G401 (cell line): Measurements from ENCODE around the gene DHCR24. TPM values are rescaled to one million over a fixed set of nuclear protein-coding genes. Genes with fewer than 3 reads are reported as not detected.
"Not testable (repeated sequence)": the region's sequence is repeated elsewhere in the genome, so short reads cannot be mapped to it uniquely, and the experiment has no call there.

Experiments used
- DNase-seq: peaks from one replicate; pipeline ENCODE4 v3.0.0-alpha.2; 2015; ENCODE audit warnings: low spot score
- in situ Hi-C: cut with HindIII; loops from 2 replicates; pipeline ENCODE4 v1.10.0; 2016; ENCODE audit warnings: low sequenced_read_pairs, mixed read lengths
- total RNA-seq: library from RNA; depleted of rRNA; stranded (reverse); fragments of >200 nt; shearing (Covaris generic); gene quantifications from 2 replicates; pipeline ENCODE4 v1.2.3, GENCODE V29; 2014; rRNA removed

Gene DHCR24, protein sequence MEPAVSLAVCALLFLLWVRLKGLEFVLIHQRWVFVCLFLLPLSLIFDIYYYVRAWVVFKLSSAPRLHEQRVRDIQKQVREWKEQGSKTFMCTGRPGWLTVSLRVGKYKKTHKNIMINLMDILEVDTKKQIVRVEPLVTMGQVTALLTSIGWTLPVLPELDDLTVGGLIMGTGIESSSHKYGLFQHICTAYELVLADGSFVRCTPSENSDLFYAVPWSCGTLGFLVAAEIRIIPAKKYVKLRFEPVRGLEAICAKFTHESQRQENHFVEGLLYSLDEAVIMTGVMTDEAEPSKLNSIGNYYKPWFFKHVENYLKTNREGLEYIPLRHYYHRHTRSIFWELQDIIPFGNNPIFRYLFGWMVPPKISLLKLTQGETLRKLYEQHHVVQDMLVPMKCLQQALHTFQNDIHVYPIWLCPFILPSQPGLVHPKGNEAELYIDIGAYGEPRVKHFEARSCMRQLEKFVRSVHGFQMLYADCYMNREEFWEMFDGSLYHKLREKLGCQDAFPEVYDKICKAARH
- 77.8 and 101 TPM in 2 replicates for total RNA-seq

DNA sequence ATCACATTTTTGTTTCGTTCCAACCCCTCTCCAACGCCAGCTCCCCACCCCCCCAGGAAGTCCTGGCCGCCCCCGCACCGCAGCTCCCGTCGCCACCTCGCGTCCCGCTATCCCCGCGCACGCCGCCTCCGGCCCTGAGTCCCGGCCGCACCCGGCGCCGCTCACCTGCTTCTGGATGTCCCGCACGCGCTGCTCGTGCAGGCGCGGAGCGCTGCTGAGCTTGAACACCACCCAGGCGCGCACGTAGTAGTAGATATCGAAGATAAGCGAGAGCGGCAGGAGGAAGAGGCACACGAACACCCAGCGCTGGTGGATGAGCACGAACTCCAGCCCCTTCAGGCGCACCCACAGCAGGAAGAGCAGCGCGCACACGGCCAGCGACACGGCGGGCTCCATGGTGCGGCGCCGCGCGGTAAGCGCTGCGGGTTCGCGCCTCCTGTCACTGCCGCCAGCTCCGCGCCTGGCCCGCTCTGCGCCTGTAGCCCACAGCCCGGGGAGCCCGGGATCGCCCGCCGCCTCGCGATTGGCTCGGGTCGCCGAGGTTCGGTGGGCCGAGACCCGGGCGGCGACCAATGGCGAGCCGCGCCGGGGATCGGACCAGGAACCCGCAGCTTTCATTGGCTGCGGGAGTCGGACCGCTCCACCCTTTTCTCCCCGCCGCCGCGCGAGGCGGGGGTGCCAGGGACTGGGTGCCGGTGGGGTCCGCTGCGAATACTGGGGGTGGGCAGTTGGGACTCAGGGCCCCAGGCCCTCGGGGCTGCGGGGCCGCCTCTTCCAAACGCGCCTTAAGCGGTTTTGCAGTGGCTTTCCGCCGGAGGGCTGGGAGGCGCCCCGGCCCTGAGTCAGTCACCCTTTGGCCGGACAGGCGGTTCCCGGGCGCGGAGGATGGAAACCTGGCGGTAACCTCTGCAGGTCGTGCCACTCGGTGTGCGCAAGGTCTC is at the start of gene DHCR24:
Gene DHCR24 (minus strand): TSS at position 472 of the 941 bp plus-strand sequence. CDS start 76 bp downstream, at position 396.
- in situ Hi-C loops: no loop called here
- peak; percentile 94 for DNase-seq

DNA sequence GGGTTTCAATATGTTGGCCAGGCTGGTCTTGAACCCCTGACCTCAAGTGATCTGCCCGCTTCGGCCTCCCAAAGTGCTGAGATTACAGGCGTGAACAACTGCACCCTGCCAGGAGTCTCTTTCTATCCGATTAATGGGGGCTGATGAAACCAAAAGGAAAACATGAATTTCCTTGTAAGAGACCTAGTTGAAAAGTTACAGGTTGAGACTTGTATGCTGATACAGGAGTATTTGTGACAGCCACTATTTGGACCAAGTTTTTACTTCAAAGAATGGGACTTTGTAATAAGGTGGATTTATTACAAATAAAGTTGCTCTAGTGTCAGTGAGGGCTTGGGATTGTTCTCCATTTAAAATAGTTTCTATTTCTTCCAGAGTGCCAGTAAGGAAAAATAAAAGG is 49.8 kb upstream of the DHCR24 start:
- no peak for DNase-seq
- in situ Hi-C loops: no loop called here

DNA sequence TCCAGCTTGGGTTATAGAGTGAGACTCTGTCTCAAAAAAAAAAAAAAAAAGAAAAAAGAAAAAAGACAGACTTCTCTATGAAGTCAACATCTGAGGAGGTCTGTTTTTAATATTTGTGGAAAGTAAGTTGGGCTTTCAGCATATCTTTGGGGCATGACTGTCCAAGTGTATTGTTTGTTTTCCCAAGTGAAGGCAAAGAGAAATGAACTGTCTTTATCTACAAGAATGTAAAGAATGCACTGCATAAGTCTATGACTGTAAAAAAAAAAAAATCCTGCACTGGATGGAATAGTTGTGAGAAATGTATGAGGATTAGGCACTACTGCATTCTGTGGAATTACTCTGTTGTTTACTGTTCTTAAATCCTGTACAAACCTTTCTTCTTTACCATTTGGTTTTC is 47.9 kb upstream of the DHCR24 start:
- in situ Hi-C loops: no loop called here
- DNase-seq: no peak

DNA sequence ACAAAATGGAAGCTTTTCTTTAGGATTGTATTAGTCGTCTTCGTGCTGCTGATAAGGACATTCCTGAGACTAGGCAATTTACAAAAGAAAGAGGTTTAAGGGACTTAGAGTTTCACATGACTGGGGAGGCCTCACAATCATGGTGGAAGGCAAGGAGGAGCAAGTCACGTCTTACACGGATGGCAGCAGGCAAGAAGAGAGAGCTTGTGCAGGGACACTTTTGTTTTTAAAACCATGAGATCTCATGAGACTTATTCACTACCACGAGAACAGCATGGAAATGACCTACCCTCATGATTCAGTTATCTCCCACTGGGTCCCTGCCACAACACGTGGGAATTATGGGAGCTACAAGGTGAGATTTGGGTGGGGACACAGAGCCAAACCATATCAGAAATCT is 47.1 kb upstream of the DHCR24 start:
- in situ Hi-C loops, DNase-seq: not testable (repeated sequence)

DNA sequence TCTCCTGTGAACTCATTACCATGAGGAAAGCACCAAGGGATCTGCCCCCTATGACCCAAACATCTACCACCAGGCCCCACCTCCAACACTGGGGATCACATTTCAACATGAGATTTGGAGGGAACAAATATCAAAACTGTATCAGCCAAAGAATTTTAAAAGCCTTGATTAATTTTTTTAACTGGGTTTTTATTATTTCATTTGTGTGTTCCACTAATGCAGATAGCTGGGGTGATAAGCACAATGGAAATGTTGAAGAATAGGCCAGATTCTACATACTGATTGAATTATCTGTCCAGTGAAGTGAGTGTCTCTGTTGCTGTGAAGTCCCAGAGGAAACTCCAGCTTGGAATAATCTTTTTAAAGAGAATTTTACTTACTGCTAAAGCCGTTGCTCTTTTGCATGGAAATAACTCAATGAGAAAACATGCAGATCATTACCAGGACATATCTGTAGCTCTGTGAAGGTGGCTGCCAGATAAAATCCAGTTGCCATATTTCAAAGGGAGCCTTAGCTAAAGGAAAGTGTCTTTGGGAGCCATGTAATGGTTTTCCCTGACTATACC is 44.4 kb upstream of the DHCR24 start:
- in situ Hi-C loops: no loop called here
- DNase-seq: no peak

DNA sequence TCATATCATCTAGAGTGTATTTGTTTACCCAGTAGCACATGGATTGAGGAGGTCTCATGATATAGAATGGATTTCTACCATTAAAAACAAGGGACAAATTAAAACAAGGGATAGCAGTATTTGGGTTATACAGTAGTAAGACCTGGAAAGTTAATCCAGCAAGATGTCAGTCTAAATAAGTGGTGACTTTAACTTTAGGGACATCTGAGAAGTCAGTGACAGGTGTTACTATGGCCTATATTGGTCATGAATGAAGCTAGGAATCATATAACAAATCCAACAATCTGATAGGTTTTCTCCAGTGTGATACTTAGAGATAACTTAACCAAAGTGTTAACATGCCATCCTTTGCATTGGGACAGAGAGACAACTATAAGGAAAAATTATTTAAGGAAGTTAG is 42.7 kb upstream of the DHCR24 start:
- in situ Hi-C loops: no loop called here
- DNase-seq: no peak

DNA sequence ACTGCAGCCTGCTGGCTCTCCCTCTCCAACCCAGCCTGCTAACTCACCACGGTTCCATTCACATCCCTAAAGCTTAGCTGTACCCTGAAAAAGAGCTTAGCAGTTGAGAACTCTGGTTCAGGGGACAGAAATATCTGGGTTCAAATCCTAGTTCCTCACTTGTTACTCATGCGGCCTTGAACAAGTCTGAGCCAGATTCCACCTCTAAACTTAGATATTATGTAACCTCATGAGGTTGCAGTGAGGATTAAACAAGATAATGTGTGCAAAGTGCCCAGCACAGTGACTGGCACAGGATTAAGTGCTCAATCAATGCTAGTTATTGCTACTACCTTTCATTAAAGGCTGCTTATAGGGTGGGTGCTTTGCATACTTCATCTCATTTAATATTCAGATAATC is 41.3 kb upstream of the DHCR24 start:
- in situ Hi-C loops: no loop called here
- no peak for DNase-seq

DNA sequence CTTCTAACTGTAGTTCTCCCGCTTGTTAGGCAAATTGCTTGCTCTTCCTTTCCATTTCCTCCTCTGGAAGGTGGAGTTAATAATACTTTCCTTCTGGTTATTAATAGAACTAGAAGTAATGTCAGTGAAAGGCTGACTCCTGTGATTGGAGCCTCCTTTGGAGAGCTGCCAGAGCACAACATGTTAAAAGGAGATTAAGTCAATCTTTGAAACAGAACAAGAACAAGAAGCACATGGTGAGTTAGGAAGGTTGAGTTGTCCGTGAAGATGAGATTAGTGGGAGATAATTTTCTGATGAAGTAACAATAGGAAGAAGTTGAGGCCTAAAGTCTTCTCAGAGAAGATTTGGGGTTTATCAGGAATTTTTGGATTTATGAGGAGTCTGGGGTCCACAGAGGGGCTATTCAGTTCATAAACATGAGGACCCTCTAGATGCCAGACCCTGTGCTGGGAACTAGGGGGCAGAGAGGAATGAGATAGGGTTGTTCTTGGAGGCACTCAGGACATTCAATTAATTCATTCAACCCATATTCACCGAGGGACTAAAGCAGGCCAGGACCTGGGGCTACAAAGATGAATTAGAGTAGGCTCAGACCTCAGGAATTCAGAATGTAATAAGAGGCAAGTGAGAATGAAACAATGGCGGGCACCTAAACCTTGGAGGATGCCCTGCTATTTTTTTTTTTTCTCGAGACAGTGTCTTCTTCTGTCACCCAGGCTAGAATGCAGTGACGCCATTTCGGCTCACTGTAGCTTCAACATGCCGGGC is 40.7 kb upstream of the DHCR24 start:
- DNase-seq: no peak
- in situ Hi-C loops: no loop called here

DNA sequence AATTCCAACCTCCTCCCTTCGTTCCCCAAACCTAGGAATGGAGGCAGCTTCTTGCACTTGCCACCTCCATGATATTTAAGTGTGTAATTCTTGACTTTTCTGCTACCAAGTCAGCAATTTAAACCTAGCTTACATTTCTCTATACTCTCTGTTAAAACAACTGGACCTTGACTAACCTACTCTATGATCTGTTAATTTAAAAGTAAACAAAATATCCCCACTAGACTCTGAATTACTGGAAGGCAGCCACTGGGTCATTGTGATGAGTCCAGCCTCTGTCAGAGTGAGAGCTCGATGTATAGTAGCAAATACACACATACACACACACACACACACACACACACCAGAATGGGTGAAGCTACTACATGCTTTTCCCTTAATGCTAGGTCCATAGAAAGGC is 40.0 kb upstream of the DHCR24 start:
- no peak for DNase-seq
- in situ Hi-C loops: no loop called here

DNA sequence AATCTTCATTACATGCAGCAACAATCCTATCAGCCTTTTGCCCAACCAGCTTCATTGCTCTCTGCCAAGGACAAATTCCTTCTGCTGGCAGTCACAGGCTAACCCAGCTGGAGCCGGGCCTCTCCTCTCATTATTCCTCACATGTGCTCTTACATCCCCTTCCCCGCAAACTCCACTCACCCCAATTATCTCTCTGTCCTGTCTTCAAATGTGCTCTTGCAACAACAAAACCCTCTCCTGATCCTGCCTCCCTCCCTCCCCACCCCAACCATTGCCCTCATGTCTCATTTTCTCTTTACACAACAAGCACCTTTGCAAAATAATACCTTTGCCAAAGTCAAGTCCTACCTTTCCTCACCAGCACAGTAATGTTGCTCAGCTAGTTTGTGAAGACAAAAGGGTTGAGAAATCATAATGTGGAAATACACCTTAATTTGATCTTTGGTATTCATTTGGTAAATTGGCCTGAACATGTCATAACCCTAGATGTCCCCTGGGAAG is 36.0 kb upstream of the DHCR24 start:
- no peak for DNase-seq
- in situ Hi-C loops: no loop called here

DNA sequence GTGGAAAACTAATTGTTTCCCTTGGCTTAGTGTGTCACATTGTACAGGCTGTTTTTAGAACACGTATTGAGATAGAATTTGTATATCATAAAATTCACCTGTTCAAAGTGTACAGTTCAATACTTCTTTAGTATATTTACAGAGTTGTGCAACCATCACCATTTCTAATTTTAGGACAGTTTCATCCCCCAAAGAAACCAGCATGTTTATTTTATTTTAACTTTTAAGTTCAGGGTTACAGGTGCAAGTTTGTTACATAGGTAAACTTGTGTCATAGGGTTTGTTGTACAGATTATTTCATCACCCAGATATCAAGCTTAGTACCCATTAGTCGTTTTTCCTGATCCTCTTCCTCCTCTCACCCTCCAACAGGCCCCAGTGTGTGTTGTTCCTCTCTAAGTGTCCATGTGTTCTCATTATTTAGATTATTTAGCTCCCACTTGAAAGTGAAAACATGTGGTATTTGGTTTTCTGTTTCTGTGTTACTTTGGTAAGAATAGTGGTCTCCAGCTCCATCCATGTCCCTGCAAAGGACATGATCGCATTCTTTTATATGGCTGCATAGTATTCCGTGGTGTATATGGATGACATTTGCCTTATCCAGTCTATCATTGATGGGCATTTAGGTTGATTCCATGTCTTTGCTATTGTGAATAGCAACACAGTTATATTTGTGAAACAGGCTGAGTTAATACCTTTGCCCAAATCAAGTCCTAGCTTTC is 35.2 kb upstream of the DHCR24 start:
- DNase-seq: no peak
- in situ Hi-C loops: no loop called here

DNA sequence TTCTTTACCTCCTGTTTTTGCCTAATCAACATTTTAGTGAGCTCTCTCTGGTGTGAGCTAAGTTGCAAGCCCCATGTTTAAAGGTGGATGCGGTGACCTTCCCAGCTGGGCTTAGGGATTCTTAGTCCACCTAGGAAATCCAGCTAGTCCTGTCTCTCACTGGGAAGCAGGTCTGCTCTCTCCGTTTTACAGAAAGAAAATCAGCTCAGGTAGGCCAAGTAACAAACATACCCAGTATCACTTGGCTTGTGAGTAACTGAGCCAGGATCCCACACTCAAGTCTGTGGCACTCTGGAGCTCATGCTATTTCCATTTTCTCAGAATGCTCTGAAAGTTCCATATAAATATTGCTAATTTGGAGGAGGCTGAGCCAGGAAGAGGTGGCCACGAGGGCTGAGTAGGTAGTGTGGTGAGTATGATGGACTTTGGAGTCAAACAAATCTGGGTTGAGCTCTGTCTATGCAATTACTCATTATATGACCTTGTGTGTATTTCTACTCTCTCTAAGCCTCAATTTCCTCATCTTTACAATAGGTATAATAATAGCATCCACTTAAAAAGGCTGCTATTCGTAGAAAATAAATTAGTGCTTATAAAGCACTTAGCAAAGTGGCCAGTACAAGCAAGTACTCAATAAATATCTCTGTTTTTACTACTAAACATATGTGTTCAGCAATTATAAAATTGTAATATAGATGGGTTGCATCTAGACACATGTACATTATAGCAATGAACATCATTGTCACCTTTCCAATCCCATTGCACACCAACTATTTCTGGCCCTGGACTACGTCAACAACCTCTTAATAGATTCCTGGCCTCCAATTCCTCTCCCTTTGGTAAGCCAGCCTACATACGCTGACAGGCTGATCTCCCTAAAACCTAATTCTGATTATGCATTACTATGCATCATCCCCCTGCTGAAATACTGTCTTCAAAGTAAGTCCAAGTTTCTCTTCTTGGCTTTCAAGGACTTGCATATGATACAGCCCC is 32.7 kb upstream of the DHCR24 start:
- in situ Hi-C loops: no loop called here
- DNase-seq: no peak

DNA sequence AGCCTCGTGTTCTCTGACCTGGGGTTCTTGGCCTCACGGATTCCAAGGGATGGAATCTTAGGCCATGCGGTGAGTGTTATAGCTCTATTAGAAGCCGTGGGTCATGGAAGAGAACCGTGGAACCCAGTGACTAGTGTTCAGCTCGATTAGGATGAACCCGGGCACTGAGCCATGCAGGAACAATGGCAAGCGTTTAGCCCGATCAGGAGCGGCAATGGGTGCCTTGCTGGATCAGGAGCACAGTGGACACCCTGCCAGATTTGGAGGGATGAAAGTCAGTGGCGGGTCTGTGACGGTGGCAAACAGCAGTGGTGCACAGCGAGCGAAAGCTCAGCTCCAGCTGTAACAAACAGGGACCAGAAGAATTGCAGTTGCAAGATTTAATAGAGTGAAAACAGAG is 24.1 kb upstream of the DHCR24 start:
- in situ Hi-C loops, DNase-seq: not testable (repeated sequence)

DNA sequence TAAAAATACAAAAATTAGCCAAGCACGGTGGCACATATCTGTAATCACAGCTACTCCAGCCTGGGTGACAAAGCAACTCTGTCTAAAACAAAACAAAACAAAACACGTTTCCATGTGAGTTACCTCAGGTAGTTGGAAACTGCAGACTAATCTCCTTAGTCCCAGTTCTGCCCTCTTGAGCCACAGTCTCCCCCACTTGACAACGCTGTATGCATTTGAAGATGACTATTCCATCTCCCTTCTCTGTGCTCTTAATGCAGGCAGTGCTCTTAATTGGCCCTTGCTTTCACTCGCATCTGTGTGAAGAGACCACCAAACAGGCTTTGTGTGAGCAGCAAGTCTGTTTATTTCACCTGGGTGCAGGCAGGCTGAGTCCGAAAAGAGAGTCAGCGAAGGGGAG is 19.6 kb upstream of the DHCR24 start:
- no peak for DNase-seq
- in situ Hi-C loops: no loop called here

DNA sequence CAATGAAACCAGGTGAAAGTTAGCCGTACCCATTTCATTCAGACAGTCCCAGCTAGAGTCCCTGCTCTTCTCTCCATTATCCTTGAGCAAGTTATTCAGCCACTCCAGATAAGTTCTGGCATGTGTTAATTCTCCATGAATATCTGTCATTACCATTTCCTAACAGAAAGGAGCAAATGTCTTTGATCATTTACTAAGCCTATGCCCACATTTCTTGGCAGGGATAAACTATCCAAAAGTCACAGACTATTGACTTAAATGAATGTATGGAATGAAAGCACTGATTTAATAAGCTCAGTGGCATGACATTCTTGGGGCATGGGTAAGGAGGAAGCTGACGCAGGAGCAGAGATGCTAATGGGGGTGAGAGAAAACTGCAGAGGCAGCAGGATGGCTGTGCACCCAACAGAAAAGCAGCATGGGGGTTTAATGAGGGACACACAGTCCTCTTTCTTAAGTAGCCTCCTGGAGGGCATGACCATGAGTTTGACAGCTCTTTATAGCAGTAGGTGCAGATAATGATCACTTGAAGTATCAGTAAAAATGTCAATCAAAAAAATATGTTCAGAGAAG is 17.6 kb upstream of the DHCR24 start:
- in situ Hi-C loops: no loop called here
- DNase-seq: no peak

DNA sequence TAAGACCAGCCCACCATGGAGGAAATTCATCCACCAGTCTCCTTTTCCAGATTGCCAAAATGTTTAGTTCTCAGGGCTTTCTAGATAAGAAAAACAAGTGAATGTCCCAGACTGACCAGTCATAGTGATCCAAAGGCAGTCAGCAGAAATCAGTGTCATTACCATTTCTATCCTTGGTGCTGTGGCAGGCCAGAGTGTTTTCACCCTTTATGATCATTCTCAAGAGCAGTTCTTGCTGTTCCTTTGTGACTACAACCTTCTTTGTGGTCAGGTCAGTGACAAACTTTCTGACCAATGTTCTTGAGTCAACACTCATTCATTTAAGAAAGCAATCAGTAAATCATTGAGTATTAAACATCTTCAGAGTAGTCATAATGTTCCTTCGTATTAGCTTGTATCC is 7.3 kb upstream of the DHCR24 start:
- in situ Hi-C loops: no loop called here
- no peak for DNase-seq

DNA sequence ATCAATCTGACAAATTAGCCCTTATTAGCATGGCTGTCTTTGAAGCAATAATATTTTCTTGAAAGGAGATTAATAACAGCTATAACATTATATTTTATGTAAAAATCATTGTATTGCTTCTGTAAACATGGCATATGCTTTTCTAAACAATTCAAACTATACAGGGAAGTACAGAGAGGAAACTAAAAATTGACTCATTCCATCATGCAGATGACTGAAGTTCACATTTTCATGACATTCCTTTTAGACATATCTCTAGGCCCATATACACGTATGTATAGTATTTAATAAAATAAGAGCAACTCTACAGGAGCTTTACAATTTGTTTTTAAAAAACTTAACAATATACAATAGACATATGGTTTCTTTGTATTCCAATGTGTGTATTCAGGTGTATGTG is 5.6 kb upstream of the DHCR24 start:
- DNase-seq: no peak
- in situ Hi-C loops: no loop called here
